GM18526 (cell line): Measurements from ENCODE around the gene TSPAN5.

ENCODE experiments used
- POLR2A ChIP-seq: IDR thresholded peaks from 3 replicates; pipeline ENCODE4 v1.6.1; 2011; ENCODE audit not compliant: insufficient read length; ENCODE audit errors: extremely low read depth

The TSPAN5 gene

DNA sequence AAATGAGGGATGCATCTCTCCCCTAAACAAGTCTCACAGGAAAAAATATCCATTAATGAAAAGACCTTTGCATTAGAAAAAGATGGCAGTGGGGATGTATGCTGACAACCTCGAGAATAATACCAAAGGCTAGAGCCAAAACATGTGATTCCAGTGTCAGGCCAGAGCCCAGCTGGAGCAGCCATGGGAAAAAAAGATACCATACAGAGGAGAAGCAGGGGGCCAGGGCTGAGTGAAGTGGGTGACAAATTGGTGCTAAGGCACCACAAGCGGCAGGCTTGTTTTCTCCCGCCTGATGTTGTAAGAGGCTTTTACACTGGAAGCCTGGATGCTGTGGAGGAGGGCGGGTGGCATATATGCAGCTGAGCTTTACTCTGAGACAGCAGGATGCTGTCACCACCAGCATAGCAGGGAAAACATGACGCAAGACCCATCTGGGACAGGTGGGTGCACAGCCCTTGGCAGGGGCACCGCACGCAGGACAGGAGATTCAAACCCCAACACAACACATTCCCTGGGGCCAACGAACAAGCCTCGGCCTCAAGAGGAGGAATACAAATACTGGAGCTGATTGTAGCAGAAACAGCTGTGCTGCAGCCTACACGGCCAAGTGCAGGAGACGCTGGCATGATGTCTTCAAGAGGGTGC, 91.9 kb downstream of the TSPAN5 start:
- TF ChIP-seq POLR2A: no peak

DNA sequence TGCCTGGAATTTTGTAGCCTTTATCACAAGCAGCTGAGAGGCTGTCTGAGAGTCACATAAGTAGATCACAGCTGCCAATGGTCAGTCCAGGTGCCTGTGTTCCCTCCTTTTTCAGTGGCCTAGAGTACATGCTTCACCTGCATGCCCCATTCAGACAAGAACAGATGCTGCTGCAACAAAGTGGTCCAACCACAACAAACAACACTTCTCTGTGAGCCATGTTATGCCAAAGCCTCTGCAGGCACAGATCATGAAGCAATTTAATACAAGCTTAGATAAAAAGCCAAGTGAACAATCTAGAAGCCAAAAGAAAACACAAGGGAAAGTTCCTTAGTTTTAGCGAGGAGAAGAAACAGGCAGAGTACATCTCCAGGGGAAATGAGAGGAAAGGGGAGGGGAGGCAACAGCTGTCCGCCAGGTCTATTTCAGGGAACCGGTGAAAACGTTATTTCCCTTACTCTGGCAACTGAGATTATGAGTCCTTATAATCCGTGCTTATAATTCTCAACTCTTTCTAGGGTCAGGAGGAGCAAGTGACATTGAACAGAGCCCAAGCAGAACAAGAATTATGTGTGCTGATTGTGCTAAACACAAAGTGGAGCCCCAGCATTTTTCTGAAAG, 92.6 kb downstream of the TSPAN5 start:
- TF ChIP-seq POLR2A: no peak

DNA sequence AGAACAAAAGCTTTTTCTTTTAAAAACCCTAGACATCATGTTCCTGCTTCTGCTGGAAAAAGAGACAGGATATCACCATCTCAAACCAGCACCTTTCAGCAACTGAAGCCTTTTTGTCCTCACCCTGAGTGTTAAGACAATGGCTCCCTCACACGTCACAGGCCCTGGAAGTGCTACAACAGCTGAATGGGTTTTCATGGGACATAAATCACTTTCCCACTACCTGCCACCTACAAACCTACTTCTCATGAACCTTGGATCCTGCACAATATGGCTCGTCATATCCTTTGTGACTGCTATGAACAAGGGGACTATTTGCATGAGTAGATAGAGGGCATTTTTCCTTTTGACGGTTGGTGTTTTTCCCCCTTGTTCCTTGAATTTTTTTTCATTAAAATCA, 93.6 kb downstream of the TSPAN5 start:
- TF ChIP-seq POLR2A: no peak

DNA sequence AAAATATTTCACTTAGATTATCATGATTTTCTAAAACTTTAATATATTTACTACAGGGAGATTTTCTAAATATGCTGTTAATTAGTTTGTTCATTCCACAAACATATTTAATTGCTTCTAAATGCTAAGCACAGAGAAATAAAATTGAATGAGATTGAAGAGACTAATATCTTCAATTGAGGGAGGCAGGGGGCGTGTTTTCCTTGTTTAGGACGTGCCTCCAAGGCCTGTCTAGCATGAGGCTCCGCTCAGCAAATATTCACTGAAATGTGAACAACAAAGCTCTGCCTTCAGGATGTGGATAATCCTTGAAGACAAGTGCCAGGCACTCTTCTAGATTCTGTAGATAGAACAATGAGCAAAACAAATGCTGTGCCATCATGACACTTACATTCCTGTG, 98.1 kb downstream of the TSPAN5 start:
- TF ChIP-seq POLR2A: no peak

DNA sequence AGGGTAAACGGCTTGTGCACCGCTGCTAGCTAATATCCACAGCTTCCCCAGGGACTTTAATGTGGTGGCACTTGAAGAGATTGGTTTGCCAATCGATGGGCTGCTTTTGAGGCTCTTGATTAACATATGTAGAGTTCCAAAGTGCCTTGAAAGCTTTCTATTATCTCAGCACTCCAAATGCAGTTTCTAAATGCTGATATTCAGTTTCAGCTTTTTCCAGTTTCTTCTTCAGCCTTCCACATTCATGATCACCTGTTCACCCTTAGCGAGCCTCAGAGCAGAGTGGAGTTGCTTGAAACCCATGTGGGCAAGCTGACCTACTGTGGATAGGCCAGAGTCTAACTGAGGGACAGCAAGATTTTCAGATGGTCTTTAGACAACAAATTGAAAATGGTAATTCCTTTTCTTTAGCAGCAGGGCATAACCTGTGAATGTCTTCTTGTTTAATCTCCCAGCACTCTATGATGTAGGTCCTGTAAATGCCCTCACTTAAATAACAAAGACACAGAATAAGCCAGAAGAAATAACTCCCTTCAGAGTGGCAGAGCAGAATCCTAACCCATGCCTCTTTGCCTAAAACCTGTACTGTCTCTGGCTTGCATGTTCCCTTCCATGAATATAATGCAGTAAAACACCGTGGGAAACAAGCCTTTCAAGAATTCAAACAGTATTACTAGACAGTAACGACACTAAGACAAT, 99.8 kb downstream of the TSPAN5 start:
- TF ChIP-seq POLR2A: no peak

DNA sequence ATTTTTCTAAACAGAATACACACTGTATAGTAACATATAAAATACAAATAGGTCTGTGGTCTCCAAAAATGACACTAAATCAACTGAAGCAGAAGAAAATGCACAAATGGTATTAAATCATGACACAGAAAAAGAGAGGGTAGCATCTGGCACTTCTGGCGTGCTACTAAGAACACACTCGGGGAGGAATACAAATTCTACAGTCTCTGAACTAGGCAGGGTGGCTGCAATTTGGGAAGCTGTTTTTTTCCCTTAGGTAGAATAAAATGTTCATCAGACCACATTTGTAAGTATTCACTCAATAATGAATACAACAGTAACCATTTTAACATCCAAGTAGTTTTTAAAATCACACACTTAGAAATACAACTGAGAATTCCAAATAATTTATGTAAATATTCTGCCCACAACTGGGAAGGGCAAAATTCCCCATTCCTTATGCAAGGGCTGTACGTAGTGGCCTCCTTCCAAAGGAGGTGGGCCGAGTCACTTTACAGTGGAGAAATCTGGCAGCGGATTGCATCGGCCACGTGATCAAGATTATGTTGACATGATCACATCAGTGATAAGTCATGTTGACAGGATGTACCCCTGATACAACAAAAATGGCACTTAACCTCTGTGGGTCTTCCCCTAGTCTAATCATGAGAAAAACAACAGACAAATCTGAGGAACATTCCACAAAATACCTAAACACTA, 101.1 kb downstream of the TSPAN5 start:
- no peak for TF ChIP-seq POLR2A

DNA sequence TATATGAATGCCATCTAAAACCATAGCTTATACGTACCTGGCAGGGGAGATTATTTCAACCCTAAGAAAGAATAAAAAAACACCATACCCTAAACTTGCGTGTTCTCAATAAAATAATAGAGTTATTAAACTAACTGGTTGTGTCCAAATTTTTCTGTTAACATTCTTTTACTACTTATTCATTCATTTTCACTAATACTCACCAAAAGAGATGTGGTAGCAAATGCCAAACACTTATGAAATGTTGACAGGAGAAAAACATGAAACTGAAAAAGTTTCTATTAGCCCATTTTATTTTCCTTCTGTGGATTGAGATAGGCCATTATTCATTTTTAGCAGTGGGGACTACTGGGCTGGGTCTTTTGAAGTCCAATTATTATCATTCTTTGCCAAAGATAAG, 102.0 kb downstream of the TSPAN5 start:
- no peak for TF ChIP-seq POLR2A

DNA sequence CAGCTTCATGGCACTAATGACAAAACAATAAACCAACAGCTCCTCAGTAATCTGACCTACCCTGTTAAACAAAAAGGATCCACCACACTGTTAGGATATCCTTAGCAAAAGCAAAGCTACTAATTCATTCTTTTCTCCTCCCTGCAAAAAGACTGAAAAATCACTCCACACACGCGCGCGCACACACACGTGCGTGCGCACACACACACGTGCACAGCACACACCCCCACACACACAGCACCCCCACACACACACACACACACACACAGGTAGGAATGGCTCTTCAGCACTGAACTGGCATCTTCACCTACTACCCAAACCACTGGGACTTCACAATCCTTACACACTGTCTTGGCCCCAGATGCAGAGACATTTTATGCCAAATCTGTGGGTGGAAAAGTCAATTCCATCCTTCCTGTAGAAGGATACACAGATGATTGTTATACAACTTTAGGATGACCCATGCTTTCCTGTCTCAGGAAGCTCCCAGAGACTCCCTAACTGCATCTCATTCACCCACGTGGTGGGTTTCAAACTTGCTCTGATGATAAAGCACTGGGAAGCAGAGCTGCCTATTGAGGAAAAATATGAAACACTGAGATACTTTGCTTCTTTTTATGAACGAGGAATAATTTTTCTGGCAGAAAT, 102.5 kb downstream of the TSPAN5 start:
- no peak for TF ChIP-seq POLR2A

DNA sequence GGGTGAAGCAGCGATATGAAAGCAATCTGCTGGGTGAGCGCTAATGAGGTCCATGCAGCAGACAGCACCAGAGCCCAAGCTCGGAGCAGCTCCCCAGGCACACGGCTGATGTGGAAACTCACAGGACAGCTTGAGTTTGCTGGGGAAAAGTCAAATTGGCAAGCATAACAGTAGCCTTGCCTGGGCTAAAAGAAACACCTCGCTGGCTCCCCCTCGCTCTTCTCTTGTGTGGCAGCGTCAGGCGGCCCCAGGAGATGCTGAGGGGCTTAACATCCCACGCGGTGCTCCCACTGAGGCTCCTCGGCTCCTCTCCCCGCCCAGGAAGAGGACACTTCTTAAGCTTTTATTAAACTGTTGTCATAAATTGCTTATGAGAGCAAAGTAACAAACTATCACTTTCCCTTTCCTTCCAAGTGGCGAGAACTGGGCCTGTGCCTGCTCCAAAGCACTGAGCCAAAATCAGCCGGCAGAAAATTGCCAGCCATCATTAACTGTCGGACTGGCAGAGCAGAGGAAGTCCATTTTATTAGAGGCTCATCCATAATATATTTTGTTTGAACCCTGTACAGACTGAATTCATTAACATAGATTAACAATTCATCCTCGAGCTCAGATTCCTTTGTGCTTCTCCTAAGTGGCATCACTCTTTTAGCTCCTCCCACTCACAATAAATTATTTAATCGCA, 111.4 kb downstream of the TSPAN5 start:
- no peak for TF ChIP-seq POLR2A

DNA sequence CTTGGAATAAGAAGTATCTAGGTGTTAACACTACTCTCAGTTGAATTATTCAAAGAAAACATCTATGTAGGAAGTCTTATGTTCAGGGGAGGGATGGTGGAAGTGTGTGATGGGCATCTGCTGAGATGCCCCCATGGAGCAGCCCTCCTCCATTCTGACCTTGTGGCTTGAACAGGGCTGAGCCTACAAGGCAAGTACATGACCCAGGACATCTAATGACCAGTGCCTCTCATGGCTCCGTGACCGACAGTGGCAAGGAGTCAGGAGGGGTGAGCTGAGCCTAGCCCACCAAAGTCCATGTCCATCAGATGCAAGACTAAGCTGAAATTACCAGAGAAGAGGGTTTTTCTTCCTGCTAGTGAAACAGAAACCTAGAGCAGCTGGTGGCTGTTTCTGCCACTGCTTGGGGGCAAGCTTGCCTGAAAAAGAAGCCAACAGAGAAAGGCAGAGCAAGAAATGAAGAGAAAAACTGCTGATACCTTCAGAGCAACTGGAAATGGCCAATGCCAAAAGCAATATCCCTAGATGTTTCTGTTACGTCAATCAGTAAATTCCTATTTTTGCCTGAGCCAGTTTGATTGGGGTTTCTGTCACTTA, 113.5 kb downstream of the TSPAN5 start:
- TF ChIP-seq POLR2A: no peak

DNA sequence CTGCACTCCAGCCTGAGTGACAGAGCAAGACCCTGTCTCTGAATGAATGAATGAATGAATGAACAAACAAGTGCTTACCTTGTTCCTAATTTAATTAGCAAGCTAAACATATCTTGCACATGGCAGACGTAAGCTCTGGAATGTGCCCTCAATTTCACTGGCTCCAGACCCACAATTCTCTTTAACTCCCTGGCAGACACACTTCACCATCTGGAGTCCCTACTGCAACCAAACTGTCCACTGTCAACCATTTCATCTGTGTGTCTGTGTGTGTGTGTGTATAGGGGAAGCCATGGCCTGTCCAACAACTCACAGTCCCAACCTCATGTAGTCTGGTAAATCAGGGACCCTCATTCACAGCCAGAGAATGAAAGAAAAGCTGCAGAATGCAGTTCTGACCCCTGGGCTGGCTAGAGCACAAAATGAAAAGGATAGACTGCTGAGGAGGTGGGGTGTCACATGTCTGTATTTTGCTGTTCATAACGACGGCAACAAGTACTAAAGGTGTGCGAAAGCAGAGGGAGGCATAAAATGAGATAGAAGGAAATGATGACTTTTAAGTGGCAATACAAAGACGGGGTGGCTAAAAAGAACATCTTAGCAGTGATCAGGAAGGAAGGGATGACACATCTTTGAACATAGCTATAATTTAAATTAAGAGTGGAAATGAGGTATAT, 114.1 kb downstream of the TSPAN5 start:
- no peak for TF ChIP-seq POLR2A

DNA sequence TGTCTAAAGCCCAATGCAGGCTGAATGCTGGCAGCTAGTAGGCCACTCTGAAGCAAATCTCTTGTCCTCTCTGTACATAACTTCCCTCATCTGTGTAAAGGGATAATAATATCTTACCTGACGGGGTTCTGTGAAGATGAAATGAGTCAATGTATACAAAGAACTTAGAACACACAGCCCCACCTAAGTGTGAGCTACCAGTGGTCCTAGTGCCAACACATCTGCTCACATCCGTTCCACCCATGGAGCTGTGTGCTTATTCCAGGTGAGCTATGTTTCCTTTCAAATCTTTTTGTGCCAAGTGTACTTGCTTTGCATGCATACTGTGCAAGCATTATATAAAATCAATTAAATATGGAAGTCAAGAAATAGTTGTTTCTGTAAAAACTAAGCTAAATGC, 116.4 kb downstream of the TSPAN5 start:
- TF ChIP-seq POLR2A: no peak

DNA sequence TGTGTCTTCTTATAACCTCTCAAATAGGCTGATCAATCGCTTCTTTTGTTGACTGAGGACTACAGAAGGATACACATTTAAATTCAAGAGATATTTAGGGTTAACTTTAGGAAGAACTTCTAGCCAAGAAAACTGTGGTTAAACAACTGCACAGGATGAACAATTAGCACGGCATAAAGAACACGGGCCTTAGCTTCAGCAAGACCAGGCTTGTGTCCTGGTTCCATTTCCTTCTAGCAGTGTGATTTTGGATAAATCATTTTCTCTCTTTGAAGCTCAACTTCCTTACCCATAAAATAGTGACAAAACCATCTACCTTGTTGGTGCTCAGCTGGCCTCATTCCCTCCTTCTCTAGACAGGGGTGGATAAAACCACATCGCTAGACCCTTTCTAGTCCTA, 117.6 kb downstream of the TSPAN5 start:
- TF ChIP-seq POLR2A: no peak

DNA sequence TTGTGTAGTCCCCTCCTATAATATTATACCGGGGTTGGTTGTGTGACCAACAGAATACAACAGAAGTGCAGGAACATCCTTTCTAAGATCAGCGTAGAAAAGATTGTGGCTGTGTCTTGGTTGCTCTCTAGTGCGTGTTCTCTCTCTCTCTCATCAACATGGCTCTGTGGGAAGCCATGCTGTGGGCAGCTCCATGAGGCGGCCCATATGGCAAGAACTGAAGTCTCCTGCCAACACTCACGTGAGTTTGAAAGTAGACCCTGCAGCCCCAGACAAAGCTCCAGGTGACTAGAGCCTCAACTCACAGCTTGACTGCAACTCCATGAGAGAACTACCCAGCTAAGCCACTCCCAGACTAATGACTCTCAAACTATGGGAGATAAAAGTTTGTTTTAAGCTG, 118.7 kb downstream of the TSPAN5 start:
- TF ChIP-seq POLR2A: no peak
